ENCODE results near the gene IFIT1.

DNA sequence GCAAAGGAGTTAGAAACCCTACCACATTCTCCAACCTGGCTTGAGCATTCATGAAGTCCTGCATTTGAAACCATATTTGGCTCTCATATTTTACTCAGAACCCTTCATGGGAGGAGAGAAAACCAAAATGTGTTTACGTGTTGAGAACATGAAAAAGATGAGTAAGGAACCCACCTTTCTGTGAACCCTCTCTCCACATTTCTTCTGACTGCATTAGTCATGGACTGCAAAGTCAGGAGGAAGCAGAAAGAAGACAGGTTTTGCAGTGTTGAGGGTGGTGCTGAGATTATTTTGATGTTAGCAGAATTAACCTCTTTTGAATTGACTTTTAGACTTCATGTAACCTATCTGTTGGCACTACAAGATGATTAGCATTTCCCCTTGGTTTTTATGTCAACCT is 9.7 kb upstream of the IFIT1 start:
- TF ChIP-seq, protein P1, sequence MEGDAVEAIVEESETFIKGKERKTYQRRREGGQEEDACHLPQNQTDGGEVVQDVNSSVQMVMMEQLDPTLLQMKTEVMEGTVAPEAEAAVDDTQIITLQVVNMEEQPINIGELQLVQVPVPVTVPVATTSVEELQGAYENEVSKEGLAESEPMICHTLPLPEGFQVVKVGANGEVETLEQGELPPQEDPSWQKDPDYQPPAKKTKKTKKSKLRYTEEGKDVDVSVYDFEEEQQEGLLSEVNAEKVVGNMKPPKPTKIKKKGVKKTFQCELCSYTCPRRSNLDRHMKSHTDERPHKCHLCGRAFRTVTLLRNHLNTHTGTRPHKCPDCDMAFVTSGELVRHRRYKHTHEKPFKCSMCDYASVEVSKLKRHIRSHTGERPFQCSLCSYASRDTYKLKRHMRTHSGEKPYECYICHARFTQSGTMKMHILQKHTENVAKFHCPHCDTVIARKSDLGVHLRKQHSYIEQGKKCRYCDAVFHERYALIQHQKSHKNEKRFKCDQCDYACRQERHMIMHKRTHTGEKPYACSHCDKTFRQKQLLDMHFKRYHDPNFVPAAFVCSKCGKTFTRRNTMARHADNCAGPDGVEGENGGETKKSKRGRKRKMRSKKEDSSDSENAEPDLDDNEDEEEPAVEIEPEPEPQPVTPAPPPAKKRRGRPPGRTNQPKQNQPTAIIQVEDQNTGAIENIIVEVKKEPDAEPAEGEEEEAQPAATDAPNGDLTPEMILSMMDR (conservative IDR thresholded peaks at IDR 0.05; ENCODE audit: low read depth, low read length) = no peak
- TF ChIP-seq EZH2 (IDR thresholded peaks at IDR 0.05; ENCODE audit: borderline replicate concordance, low read depth, low read length, poor library complexity, severe bottlenecking) = no peak
